Activated CD4-positive, alpha-beta T cell treated with anti-CD3 and anti-CD28 coated beads for 1 hour (primary cell): ENCODE measurements around the gene MTERF1.
"Not testable (repeated sequence)": the region's sequence is repeated elsewhere in the genome, so short reads cannot be mapped to it uniquely, and the experiment has no call there.

Experiments used
- DNase-seq: peaks from one replicate; pipeline ENCODE4 v3.0.0-alpha.2; 2020

The MTERF1 gene

DNA sequence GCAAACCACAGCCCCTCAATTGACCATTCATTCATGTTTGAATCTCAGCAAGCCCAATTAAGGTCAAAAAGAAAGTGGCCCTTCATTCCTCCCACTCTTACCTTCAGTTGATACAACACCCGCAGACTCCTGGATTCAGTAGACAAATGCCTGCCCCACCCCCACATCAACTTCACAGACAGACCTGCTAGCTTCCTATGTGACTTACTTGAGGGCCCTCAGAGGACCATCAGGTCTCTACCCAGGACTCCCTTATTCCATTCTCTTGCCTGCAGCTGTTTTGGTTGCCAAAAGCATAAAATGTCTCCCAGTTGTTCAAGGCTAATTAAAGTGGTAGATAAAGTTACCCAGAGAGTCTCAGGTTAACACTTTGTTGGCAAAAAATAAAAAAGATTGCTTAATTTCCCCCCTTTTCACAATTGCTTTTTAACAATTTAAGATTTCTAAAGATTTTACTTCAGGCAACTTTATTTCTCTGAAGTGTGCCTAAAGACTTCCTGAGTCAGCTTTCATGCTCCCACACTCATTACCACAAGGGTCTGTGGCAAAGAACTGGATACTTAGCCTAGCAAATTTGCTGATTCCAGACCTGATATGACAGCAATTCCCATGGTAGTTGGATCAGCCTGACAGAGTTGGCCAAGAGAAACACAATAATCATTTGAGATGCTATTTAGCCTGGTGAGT, 3.3 kb upstream of the MTERF1 start:
- DNase-seq = no peak

DNA sequence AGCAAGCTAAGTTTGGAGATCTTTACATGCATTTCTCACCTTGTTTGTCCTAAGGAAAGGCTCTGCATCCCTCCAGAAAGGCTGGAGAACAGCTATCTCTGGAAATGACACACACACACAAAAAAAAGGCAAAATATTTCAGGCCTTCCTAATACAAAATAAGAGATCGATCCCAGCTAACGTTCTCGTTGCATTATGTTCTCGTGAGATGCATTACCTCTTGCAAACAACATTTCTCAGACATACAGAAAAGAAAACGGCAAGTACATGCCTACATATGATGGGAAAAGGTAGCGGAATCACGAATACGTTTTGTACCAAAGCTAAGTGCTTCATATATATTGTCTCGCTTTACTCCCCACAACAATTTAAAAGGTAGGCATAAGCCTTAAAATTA, 488 bp downstream of the MTERF1 start:
- no peak for DNase-seq

DNA sequence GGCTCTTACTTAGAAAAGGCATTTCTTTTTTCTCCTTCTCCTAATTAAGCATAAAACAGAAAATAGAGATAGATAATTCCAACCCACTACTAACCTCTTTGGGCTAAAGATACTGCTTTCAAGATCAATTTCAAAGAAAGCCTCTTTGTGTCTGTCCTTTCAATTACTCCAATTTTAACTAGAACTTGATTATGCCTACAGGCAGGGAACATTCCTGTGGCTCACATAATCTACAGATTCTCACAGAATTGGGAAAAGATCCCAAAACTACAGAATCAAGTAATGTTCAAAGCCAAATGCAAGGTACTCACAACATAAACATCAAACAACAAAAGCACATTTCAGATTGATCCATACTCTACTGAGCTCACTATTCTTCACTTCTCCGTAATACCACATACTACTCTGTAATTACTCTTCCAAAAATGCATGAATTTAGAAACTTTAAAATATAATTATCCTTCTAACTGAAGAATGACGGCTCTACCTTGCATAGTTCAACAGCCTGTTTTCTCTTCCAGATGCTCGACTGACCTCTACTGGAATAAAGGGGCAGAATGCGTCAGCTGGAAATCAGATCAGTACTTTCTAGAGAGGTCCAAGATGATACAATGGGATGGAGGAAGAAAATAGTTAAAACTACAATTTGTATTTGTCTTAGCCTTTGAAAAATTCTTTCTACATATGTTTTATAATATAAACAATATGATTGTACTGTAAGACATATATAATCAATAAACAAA, 3.9 kb downstream of the MTERF1 start:
- no peak for DNase-seq

DNA sequence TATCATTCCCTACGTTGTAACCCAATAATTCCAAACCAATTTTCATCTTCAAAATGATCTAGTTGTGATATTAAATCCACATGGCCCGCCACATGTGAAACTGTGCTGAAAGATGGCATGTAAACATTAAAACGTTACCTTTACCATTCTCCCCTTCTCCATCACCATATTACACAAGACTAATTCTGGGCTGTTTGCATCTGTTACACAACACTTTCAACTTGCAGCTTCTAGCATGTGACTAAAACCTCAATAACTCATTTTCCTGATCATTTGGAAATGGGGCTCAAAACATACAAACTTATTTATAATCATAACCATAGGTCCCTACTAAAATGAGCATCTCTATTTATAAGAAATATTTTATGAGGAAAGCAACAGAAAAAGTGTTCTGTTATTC, 4.7 kb downstream of the MTERF1 start:
- DNase-seq = no peak

DNA sequence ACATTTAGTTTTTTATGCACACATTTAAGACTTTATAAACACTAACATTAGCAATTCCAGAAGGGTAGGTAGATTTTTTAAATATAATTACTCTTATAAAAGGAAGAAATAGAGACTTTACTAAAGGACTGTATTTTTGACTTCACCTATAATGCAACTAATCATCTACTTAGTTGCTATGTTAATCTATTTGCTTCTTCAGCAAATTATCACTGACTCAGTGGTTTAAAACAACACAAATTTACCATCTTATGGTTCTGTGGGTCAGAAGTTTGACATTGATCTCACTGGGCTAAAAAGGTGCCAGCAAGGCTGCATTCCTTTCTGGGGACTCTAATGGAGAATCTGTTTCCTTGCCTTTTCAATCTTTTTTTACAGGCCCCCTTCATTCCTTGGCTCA, 7.6 kb downstream of the MTERF1 start:
- DNase-seq = no peak

DNA sequence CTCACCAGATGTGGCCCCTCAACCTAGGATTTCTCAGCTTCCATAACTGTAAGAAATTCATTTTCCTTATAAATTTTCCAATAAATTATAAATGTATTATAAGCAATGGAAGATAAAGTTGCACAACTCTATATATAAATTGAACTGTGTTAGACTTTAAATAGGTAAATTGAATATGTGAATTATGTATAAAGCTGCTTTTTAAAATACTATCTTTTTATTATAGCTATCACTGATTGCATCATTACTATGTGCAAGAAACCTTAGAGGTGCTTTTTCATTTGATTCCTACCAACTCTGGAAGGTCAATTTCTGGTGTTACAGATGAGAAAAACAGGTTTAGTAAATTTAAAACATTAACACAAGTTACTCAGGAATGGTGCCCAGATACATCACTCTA, 8.4 kb downstream of the MTERF1 start:
- DNase-seq = no peak

DNA sequence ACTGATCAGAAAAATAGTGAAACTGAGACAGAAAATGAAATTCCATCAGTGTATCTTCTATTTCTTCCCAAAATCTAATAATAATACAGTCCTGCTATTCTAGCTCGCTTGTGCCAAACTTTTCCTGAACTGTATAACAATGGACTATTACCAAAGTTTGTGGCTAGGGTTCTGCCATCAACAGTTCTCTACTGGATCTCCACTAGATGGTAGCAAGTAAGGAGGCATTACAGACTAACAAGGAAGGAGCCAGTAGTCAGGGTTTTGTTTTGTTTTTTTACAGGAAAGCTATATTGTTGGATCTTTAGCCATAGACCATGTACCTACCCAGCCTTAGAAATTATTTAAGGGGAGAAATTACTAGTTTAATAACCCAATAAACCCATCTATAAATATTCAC, 10.8 kb downstream of the MTERF1 start:
- DNase-seq = no peak

DNA sequence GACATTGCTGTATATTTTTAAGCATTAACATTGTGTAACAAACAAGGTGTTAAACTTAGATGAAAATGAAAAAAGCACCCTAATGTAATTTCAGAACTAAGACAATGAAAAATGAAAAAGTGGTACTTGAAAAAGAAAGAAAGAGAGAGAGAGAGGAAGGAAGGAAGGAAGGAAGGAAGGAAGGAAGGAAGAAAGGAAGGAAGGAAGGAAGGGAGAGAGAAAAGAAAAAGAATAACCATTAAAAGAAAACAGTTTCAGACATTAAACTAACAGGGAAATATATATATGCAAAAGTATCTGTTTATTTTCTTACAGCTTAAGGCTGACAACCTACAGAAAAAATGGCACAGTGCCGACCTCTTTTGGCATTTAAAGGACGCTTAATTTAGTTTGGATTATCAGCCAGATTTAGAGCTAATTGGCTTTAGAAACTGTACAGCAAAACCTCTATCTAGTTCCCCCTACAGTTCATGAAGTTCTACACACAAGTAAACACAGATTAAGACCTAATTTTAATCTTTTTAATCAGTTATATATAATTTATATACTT, 13.8 kb downstream of the MTERF1 start:
- DNase-seq = no peak

DNA sequence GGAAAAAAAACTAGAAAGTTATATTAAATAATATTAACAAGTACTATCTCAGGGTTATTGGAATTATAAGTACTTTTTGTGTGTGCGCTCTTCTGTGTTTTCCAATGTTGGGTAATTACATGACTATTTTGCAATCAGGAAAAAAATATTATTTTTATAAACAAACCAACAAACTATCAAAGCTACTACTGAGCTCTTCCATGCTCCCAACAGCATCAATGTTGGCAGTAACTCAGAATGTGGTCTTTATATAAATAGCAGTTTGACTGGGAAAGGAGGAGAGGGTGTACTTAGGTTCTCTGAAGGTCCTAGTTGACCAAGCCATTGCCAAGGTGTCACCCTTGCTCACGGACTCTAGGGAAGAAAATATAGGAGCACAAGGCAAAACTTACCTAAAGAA, 15.0 kb downstream of the MTERF1 start:
- DNase-seq = no peak

DNA sequence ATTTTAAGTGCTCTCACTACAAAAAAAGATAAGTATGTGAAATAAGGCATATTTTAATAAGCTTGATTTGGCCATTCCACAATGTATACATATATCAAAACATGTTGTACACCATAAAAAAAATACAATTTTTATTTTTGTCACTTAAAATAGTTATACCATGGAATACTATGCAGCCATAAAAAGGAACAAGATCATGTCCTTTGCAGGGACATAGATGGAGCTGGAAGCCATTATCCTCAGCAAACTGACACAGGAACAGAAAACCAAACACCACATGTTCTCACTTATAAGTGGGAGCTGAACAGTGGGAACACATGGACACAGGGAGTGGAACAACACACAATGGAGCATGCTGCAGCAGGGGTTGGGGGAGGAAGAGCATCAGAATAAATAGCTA, 15.9 kb downstream of the MTERF1 start:
- not testable (repeated sequence) for DNase-seq

DNA sequence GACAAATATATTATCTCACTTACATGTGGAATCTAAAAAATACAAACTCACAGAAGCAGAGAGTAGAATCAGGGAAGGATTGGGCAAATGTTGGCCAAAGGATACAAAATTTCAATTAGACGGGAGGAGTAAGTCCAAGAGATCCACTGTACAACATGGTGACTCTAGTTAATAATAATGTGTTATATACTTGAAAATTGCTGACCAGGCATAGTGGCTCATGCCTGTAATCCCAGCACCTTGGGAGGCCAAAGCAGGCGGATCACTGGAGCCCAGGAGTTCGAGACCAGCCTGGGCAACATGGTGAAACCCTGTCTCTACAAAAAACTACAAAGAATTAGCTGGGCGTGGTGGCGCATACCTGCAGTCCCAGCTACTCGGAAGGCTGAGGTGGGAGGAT, 16.4 kb downstream of the MTERF1 start:
- DNase-seq = no peak

DNA sequence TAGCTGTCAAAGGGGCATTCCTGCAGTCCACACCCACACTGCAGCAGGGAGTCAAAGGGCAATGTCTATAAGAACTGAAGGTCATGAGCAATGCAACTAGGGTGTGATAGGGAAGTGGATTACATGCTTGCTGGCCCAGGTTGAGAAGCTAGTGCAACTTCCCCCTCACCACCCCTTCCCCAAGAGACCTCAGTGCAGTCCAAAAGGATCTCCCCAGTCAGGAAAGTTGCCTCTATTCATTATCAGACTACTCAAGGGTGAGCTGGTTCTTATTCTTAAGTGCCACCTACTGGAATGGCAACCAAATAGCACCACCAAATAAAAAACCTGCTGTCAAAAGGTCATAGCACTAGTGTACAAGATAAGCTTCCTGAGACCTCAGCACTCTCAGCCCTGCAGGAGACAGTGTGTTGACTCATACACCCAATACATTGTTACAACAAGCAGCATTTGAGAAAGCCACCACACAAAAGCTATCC, 28.2 kb downstream of the MTERF1 start:
- no peak for DNase-seq

DNA sequence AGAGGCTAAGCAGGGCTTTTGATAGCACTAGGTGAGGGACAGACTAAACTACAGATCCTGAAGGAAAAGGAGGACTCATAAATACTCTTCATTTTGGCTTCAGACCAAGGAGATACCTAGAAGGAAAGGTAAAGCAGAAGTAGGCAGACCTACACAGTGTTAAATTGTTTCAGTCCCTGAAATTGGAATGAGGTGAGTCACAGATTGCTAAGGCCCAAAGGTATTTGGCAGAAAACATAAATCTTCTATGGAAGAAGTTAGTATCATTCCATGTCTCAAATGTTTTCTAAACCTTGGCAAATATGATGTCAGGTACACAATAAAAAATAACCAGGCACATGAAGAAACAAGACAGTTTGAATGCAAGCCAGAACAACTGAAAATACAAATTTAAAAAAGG, 30.0 kb downstream of the MTERF1 start:
- no peak for DNase-seq

DNA sequence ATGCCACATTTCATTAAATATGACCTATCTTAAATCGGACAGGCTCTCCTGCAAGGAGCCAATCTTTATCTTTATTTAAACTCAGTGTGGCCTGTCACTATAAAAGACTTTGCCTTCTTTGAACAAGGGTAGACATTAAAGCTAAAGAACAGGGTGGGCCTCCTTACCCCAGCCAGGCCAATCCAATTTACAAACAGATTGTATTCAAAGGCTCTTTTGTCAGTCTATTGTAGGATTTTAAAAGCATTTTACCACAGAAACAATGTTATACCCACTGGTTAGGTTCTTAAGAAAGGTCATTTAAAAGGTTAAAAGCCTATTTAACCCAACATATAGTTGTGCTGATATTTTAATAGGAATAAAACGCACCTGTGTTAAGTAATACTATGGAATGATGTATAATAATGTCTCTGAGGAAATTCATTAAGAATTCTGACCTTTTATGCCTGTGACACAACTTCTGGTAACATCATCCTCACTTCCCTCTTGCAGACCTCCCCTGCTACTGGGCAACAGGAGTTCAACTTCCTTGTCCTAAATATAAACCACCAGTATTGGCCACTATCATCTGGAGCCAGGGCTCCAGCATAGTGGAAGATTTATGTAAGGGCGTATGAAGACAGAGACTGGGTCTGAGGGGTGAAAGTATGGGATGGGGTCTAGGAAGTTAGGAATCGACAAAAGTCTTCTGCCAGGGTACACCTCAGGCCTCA, 32.5 kb downstream of the MTERF1 start:
- no peak for DNase-seq

DNA sequence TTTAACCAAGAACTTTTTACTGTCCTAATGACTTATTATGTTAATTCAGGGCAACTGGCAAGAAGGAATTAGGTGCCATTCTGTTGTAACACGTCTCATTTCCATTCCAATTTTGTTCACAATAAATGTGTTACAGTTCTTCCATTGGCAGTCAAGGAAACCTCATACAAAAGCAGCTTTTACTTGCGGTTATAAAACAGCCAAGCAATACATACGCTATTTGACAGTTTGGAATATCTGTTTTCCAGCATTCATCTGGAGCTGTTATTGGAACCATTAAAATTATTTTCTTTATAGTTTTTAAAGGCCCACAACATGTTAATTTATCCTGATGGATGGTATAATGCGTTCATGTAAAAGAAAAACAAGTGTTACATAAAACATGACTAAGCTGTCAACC, 33.3 kb downstream of the MTERF1 start:
- no peak for DNase-seq

DNA sequence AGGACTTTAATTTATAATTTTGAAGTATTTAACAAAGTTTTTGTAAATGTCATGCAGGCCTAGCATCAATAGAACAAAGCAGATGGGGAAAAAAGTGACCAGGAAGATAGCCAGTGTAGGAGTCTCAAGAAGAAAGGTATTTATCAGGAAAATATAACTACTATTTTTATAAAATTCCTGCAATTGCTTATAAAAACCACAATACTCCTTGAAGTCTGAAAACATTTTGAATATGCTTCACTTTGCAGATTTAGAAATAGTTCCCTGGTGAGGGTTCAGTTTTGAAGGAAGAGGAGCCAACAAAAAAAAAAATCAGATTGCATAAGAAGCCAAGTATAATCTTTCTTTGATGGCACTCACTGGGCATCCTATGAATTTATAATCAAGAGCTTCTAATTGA, 34.1 kb downstream of the MTERF1 start:
- no peak for DNase-seq

DNA sequence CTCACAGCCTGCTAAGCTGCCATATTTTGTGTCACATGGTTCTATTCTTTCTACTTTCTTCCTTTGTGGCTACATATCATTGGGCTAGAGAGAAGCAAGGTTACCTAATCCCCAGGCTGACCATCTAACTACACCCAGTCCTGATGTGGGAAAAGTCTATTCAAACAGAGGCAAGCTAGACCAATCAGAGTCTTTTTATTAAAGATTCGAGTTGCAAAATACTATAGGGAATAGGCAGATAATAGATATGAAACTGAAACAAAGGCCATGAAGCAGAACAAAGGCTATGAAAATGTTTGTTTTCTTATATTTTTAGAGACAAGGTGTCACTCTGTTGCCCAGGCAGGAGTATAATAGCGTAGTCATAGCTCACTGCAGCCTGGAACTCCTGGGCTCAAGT, 36.7 kb downstream of the MTERF1 start:
- DNase-seq = no peak

DNA sequence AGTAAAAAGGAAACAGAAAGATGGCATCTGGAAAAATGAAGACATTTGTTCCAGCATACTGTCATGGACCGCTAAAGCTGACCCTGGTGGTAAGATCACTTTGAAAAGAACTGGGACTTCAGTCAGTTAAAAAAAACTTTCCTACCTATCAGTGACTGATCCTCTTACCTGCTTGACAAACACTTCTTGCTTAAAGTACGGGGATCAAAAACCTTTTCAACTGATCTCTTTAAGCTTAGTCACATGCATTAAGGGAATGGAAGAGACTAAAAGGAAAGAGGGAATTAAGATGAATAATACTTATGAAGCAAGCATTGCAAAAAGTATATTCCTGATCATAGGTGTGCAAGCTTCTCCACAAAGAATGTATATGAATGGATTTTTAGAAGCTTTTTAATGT, 42.1 kb downstream of the MTERF1 start:
- DNase-seq = no peak

DNA sequence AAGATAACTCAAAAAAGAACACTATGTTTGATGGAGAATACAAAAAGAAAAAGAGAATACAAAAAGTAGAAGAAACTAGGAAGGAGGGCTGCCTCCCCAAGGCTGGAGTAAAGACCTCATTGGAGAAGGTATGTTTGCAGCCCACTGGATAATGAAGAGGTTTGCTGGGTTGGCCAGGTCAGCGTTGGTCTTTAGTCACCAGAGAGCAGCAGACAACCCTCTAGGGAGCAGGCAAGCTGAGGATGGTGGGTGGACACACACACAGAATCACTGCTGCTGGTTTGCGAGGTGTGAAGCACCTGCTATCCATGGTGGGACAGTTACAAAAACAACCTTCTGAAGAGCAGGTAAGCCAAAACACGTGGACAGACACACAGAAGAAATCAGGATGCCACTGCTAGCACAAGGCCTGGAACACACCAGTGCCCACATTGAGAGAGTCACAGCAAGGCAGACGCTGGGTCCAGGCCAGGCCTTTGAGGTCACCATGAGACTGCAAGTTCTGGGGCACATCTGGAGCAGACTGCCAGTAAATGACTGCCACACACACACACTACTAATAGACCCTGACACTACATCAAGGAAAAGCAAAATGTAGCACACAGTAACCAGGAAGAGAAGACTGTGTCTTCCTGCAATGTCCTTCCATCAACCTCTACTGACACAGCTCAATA, 43.0 kb downstream of the MTERF1 start:
- DNase-seq = no peak

DNA sequence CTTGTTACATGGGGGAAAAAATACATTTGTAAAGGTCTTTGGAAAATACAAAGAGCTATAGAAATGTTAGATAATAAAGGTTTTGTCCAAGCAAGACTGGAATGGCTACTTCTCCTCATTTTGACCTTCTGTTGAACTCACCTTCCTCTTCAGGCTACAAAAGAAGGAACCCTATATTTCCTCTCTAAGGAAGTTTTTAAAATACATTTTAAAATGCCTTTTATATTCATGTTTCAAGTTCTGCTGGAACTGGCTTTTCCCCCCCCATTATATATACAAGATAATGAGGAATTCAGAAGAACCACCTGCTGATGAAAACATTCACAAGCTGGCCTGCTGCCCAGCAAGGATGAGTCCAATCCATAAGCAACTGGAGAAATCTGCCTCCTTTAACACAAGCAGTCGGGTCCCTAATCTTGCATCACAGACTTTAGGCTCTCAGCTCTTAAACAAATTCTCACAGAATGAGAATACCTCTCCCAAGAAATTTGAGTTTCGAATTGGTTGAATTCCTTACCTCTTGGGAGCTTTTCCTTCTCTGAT, 44.6 kb downstream of the MTERF1 start:
- no peak for DNase-seq

DNA sequence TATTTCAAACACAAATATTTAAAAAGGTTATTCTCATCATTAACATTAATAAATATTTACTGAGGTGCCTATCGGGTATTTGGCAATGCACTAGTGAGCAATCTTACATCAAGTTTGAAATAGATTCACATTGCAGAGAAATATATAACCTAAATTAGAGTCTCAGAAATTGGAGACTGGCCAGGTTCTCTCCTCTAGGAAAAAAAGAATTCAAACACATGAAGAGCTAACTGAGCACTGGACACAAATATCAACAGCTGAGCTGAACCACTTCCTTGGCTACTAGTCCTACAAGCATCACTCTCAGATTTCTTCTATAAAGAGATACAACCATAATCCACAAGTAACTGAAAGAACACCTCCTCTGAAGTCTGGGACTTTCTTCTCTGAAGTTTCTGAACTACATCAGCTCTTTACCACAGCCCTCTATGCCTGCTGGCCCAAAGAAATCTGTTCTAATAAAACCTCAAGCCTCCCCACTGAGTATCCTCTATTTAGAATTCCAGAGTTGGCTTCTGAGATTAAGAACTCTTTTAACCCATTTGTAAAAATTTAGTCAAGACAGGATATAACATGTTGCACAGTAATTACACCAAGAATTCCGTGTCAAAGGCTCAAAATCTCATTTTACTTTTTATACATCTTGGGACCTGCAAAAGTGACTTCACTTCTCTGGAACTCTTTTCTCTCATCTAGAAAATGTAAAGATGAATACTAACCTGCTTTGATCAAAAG, 45.2 kb downstream of the MTERF1 start:
- DNase-seq = no peak

DNA sequence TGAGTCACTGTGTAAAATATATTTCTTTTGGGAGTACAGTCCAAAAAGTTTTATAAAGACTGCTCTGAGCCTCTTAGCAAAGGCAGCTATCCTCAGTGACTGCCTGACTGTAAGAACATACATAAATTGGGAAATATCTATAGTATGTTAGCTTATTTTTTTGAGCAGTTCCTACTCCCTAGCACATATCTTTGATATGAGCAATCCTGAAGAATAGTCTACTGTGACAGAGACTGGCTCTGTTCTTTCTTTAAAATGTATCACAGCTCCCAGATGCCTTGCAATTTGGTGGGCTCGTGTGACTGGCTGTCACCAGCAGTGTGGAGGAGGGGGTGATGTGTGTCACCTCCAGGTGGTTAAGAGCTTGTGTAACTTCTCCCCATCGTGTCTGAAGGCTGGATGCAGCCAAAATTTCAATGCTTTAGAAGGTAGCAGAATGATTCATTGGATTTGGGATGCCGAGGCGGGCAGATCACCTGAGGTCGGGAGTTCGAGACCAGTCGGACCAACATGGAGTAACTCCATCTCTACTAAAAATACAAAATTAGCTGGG, 47.9 kb downstream of the MTERF1 start:
- DNase-seq = no peak
